H54 (cell line): Measurements from ENCODE around the gene DHH.

Source experiments
- DNase-seq: peaks from one replicate; pipeline ENCODE4 v3.0.0; 2011; ENCODE audit warnings: low spot score, mixed read lengths; ENCODE audit not compliant: insufficient read length
- FAIRE-seq: peaks from 3 replicates; lab custom pipeline; 2011; peaks lifted over from hg19 to GRCh38; lab: Jason Lieb, UNC
- POLR2A ChIP-seq: IDR thresholded peaks from 2 replicates; pipeline ENCODE4 v1.6.1; 2011; ENCODE audit warnings: low read depth, mild to moderate bottlenecking, low read length

The DHH gene

DNA sequence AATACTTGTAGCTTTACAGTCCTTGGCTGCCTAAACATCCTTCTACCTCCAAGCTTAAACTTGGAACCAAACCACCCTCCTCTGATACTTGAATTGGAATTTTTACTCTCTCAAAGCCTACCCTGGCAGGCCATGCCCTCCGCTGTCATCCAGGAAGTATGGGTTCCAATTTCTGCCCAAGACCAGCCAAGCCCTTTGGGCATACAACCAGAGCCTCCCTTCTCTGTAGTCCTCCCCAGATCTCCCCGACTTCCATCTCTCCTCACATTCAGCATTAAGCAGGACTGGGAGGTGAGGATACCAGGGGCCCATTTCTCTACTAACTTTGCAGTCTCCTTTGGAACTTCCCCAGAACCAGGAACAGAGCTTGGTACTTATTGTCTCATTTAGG is 369 bp upstream of the DHH start:
- FAIRE-seq: no peak
- TF ChIP-seq POLR2A: no peak
- no peak for DNase-seq

DNA sequence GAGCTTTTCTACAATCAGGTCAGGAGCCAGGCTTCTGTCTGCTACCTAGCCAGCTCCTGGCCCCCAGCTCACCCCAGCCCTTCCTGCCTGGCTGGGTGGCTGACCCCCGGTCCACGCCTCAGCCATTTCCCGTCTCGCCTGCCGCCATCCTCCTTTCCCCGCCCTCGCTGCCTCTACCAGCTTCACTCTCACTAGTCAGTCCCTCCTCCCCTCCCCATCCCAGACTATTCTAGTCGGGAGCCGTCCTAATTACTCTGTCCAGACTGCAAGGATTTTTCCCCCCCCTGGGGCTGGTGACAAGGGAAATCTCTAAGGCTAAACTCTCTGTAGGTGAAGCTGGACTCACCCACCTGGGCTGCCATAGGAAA is 825 bp downstream of the DHH start:
- FAIRE-seq (no peak), DNase-seq (no peak)
- no peak for TF ChIP-seq POLR2A

GRCh38 chr12:49092816-49093406 is 1.7 kb downstream of the DHH start:
- FAIRE-seq (no peak), DNase-seq (no peak)
- no peak for TF ChIP-seq POLR2A

- no peak for FAIRE-seq
- TF ChIP-seq POLR2A: no peak
- DNase-seq: no peak
These were observed 2.4 kb downstream of the DHH start for GRCh38 chr12:49092086-49092815.

GRCh38 chr12:49091836-49092085 is 2.8 kb downstream of the DHH start:
- TF ChIP-seq POLR2A: no peak
- FAIRE-seq: no peak
- no peak for DNase-seq

DNA sequence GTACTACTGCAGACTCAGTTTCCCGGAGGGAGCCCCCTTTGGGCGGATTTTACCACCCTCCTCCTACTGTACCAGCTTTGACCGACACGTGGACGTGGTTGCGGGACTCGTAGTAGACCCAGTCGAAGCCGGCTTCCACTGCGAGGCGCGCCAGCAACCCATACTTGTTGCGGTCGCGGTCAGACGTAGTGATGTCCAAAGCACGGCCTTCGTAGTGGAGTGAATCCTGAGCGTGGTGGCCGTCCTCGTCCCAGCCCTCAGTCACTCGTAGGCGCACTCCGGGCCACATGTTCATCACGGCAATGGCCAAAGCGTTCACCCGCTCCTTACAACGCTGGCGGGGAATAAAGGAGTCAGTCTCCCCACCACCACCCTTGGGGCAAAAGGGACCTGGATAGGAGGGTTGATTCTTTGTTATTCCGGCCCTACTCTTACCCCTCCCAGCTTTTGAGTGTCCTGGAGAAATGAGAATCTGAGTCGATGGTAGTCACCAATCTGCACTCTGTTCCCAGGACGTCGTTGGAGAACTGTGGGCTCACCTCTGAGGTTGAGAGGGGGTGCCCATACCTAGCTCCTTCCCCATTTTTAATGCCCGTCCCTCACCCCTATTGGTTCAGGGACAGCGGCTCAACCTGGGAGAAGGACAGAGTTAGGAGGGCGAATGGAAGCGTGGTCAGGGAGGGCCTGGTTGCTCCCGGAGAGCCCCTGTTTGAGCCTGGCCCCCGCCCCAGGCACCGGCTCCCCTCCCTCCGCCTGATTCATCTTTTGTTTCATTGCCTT is 3.4 kb downstream of the DHH start:
- TF ChIP-seq POLR2A: no peak
- FAIRE-seq: no peak
- no peak for DNase-seq

DNA sequence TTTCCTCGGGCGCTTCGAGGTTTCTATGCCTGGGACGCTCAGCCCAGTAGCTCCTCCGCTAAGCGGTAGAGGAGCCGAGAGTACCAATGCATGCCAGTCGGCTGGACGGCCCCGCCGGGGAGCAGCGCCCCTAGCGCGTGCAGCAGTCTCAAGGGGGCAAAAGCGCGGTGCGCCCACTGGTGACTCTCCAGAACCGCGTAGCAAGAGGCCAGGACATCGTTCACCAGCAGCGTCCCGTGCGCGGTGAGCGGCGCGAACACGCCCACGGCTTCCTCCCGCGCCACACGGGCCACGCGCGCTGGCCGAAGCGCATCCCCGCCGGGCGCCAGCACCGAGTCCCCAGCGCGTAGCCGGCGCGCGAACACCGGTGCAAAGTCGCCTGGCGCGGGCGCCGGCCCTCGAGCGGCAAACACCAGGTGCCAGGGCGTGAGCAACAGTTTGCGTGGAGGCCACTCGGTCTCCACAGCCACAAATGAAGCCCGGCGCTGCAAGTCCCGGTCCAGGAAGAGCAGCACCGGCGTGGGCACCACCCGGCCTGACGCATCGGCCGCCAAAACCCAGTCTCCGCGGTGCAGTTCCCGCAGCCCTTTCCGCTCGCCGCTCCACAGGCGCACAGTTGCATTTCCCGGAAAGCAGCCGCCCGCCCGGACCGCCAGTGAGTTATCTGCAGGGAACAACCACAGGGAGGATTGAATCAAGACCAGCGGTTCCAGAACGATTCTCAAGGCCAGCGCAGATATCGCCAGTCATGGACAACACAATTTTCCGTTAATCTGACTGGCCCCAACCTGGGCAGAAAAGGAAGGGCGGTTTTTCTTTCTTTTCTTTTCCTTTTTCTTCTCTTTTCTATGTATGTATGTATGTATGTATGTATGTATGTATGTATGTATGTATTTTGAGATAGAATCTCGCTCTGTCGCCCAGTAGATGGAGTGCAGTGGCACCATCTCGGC is 4.5 kb downstream of the DHH start:
- FAIRE-seq: no peak
- DNase-seq: no peak
- TF ChIP-seq POLR2A: no peak

DNA sequence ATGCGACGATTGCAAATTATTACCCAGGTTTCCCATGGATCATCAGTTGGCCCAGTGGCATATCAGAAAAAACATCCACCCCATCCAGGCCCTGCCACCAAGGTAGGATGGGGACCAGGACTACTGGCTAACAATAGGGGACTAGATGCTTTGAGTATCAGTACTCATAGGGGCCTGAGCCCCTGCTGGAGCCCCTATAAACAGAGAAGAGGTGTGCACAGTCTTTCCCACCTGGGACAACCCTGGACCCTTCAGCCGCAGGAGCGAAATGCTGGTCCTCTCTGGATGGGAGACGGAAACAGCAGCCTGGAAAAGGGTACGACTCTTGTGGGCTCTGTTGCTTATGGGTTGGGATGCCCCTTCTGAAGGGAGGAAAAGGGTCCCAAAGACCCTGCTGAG is 5.7 kb downstream of the DHH start:
- FAIRE-seq (no peak), DNase-seq (no peak)
- TF ChIP-seq POLR2A: no peak

DNA sequence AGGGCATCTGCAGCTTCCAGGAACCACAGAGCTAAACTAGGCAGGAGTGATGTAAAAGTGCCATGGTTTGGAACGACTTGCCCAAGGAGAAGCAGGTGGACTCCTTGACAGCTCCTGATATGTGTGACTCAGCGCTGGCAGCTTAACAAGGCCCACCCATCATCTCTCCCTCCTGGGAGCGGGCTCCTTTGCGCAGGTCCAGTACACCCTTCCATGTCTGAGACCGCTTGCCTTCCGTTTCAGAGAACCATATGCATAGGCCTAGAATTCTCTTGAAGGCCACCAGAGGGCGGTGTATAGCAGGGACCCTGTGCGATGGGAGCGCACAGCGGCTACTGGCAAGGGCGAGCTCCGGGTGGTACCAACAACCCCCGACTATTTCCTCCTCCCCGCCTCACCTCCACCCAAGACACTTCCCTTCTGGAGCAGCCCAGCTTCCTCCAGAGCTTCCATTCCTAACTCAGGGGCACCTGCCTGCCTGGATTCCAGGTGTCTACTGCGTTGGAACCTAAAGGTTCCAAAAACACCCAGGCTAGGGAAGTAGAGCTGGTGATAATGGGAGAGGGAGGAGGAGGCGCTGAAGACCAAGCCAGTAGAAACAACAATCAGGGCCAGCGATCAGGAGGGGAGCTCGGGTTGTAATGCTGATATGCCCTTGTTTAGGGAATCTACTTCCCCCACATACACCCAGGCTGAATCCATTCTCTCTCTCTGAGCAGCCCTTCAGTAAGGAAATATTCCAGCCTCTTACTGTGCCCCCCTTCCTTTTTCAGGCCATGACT is 6.3 kb downstream of the DHH start:
- no peak for TF ChIP-seq POLR2A
- DNase-seq (peak; percentile 98), FAIRE-seq (peak; percentile 91)

- no peak for TF ChIP-seq POLR2A
- DNase-seq: no peak
- FAIRE-seq: no peak
These were observed 8.5 kb downstream of the DHH start for GRCh38 chr12:49086116-49086515.

- FAIRE-seq: no peak
These were observed 10.2 kb downstream of the DHH start for GRCh38 chr12:49084438-49084837.

GRCh38 chr12:49079793-49080192 is 14.8 kb downstream of the DHH start:
- DNase-seq: no peak
- FAIRE-seq: no peak

More at GRCh38 chr12:49084438-49084837, 10.2 kb downstream of the DHH start:
- no peak for DNase-seq
- no peak for TF ChIP-seq POLR2A

GRCh38 chr12:49070971-49071370 is 23.6 kb downstream of the DHH start:
- TF ChIP-seq POLR2A: no peak
- FAIRE-seq: no peak

More at GRCh38 chr12:49079793-49080192, 14.8 kb downstream of the DHH start:
- TF ChIP-seq POLR2A: no peak

More at GRCh38 chr12:49070971-49071370, 23.6 kb downstream of the DHH start:
- no peak for DNase-seq
